HepG2 (cell line): ENCODE results near the gene TBC1D16. TPM values are rescaled to one million over a fixed set of nuclear protein-coding genes. Genes with fewer than 3 reads are reported as not detected.

Source experiments
- ATAC-seq: fragments of 200-7000 bp; cut with Tn5 transposase; 3 replicates; pipeline ENCODE4 v1.9.1; 2020; ENCODE audit warnings: mild to moderate bottlenecking, moderate library complexity
- BruUV-seq: library from RNA; stranded (reverse); fragments of 400-500 nt; replicated peaks from 2 replicates; lab custom pipeline; 2021; lab: Mats Ljungman, UMichigan
- CTCF ChIA-PET: fragments of 300-600 bp; formaldehyde crosslinking; extraction: SDS; loops from one replicate; lab custom pipeline; 2021; ENCODE audit warnings: low total read pairs, inconsistent platforms, low intra/inter-chr PET ratio; lab: Yijun Ruan, JAX
- POLR2A ChIA-PET: fragments of 350-600 bp; sonication (Branson Sonifier 250); formaldehyde crosslinking; loops from one replicate; lab custom pipeline; 2020; ENCODE audit warnings: antibody characterized with exemption, inconsistent platforms; lab: Yijun Ruan, JAX
- DNase-seq: peaks from one replicate; pipeline ENCODE4 v3.0.0-alpha.2; 2015; ENCODE audit warnings: low spot score
- FAIRE-seq: peaks from 3 replicates; lab custom pipeline; 2011; peaks lifted over from hg19 to GRCh38; lab: Jason Lieb, UNC
- H2AFZ ChIP-seq: one replicate; pipeline ENCODE4 v1.6.1; 2011; ENCODE audit warnings: low read length, inconsistent platforms
- H3K27ac ChIP-seq: fragments of 300-600 bp; 3 replicates; pipeline ENCODE4 v1.8.0; 2011; ENCODE audit warnings: mixed run types, mild to moderate bottlenecking, mixed read lengths, low read length, inconsistent platforms; ENCODE audit not compliant: insufficient read depth; ENCODE audit errors: extremely low read length
- H3K27me3 ChIP-seq, 2 experiments: fragments of 200-600 bp in 1 of 2; 2 replicates in 1 of 2; 3 replicates in 1 of 2; pipeline versions ENCODE4 v1.6.0 to v1.8.0; 2011; ENCODE audit warnings: low read length in 2 of 2, mild to moderate bottlenecking in 2 of 2, moderate library complexity in 2 of 2, inconsistent platforms in 1 of 2; ENCODE audit not compliant: insufficient read depth in 2 of 2, control insufficient read depth in 1 of 2
- H3K36me3 ChIP-seq, 2 experiments: fragments of 200-600 bp in 1 of 2; replicated peaks in 1 of 2; 2 replicates in 1 of 2; 3 replicates in 1 of 2; pipeline versions ENCODE4 v1.5.1 to v1.8.0; 2011; ENCODE audit warnings: low read length in 2 of 2, inconsistent platforms in 1 of 2; ENCODE audit not compliant: insufficient read depth in 2 of 2, control insufficient read depth in 1 of 2
- H3K4me1 ChIP-seq: 2 replicates; pipeline ENCODE4 v1.5.1; 2012; ENCODE audit warnings: low read length, inconsistent platforms; ENCODE audit not compliant: insufficient read depth
- H3K4me2 ChIP-seq: 2 replicates; pipeline ENCODE4 v1.6.0; 2011; ENCODE audit warnings: low read depth, low read length, inconsistent platforms
- H3K4me3 ChIP-seq, 3 experiments: fragments of 200-600 bp in 1 of 3; sonication (generic), shearing (Covaris generic) in 1 of 3; replicated peaks in 1 of 3; 2 replicates each; pipeline ENCODE4 v1.5.1; 2011 to 2016; ENCODE audit warnings: low read length in 3 of 3, inconsistent platforms in 2 of 3, low read depth in 2 of 3, mild to moderate bottlenecking in 2 of 3, control low read depth in 1 of 3, mixed read lengths in 1 of 3; ENCODE audit not compliant: insufficient read depth in 1 of 3
- H3K79me2 ChIP-seq: one replicate; pipeline ENCODE4 v1.6.1; 2011; ENCODE audit warnings: low read length, inconsistent platforms; ENCODE audit not compliant: insufficient read depth
- H3K9ac ChIP-seq: 2 replicates; pipeline ENCODE4 v1.6.0; 2011; ENCODE audit warnings: mild to moderate bottlenecking, low read depth, low read length, inconsistent platforms; ENCODE audit not compliant: insufficient read depth
- H3K9me3 ChIP-seq: 2 replicates; pipeline ENCODE4 v1.5.1; 2012; ENCODE audit warnings: mild to moderate bottlenecking, low read length
- H4K20me1 ChIP-seq: 2 replicates; pipeline ENCODE4 v1.6.0; 2011; ENCODE audit warnings: inconsistent platforms, mild to moderate bottlenecking, low read length, moderate library complexity; ENCODE audit not compliant: insufficient read depth
- ATRX ChIP-seq: sonication (generic); formaldehyde crosslinking; IDR thresholded peaks from 2 replicates; pipeline ENCODE4 v1.4.0; 2020; ENCODE audit warnings: missing genetic modification reagents, borderline replicate concordance
- BHLHE40 ChIP-seq: IDR thresholded peaks from 2 replicates; pipeline ENCODE4 v1.6.1; 2011; ENCODE audit warnings: low read length, improper control_type of control experiment
- EP300 ChIP-seq, 3 experiments: sonication (generic) in 1 of 3; formaldehyde crosslinking in 1 of 3; IDR thresholded peaks; 2 replicates each; pipeline versions ENCODE4 v1.5.1 to v1.6.1; 2011 to 2020; ENCODE audit warnings: low read depth in 2 of 3, low read length in 2 of 3, borderline replicate concordance in 1 of 3, improper control_type of control experiment in 1 of 3, mild to moderate bottlenecking in 1 of 3, missing genetic modification reagents in 1 of 3, moderate library complexity in 1 of 3
- KMT2B ChIP-seq: IDR thresholded peaks from 2 replicates; pipeline ENCODE4 v1.6.1; 2016; ENCODE audit warnings: missing genetic modification reagents, missing compliant biosample characterization
- PHF5A ChIP-seq: IDR thresholded peaks from one replicate; pipeline ENCODE4 v1.6.1; 2018; ENCODE audit warnings: low read depth, missing genetic modification reagents; ENCODE audit not compliant: unreplicated experiment
- POLR2AphosphoS5 ChIP-seq: IDR thresholded peaks from 2 replicates; pipeline ENCODE4 v1.6.1; 2012; ENCODE audit warnings: low read depth, low read length
- SAP130 ChIP-seq: IDR thresholded peaks from 2 replicates; pipeline ENCODE4 v1.6.1; 2016; ENCODE audit warnings: low read depth
- SMAD1 ChIP-seq: sonication (generic); formaldehyde crosslinking; IDR thresholded peaks from 2 replicates; pipeline ENCODE4 v1.4.0; 2020; ENCODE audit warnings: missing genetic modification reagents, low read depth, mild to moderate bottlenecking, borderline replicate concordance
- TBX3 ChIP-seq: fragments of 450-650 bp; IDR thresholded peaks from 2 replicates; pipeline ENCODE4 v1.6.1; 2017; ENCODE audit warnings: antibody characterized with exemption, mild to moderate bottlenecking, inconsistent platforms, borderline replicate concordance
- ZBTB8A ChIP-seq: sonication (generic); formaldehyde crosslinking; IDR thresholded peaks from 2 replicates; pipeline ENCODE4 v1.4.0; 2020; ENCODE audit warnings: mild to moderate bottlenecking, low read depth, missing genetic modification reagents, borderline replicate concordance
- ZMAT3 ChIP-seq: sonication (generic); formaldehyde crosslinking; conservative IDR thresholded peaks from 2 replicates; pipeline ENCODE4 v1.7.0; 2021; ENCODE audit warnings: missing genetic modification reagents
- ZNF232 ChIP-seq: sonication (generic); formaldehyde crosslinking; IDR thresholded peaks from 2 replicates; pipeline ENCODE4 v1.4.0; 2020; ENCODE audit warnings: missing genetic modification reagents, borderline replicate concordance
- ZNF274 ChIP-seq: sonication (generic); formaldehyde crosslinking; IDR thresholded peaks from 2 replicates; pipeline ENCODE4 v1.5.1; 2020; ENCODE audit warnings: mild to moderate bottlenecking, missing genetic modification reagents
- ZNF446 ChIP-seq: sonication (generic); formaldehyde crosslinking; IDR thresholded peaks from 2 replicates; pipeline ENCODE4 v1.5.0; 2020; ENCODE audit warnings: mild to moderate bottlenecking, missing genetic modification reagents
- ZNF496 ChIP-seq: sonication (generic); formaldehyde crosslinking; IDR thresholded peaks from 2 replicates; pipeline ENCODE4 v1.8.1; 2023; ENCODE audit warnings: mild to moderate bottlenecking, moderate library complexity, missing genetic modification reagents; ENCODE audit not compliant: insufficient replicate concordance
- ZNF850 ChIP-seq: sonication (generic); formaldehyde crosslinking; conservative IDR thresholded peaks from 2 replicates; pipeline ENCODE4 v1.9.0; 2021; ENCODE audit warnings: mild to moderate bottlenecking, missing genetic modification reagents
- WGBS: methylation state at CpG from one replicate; pipeline ENCODE4 v1.1.6; 2017; ENCODE audit warnings: low lambda C conversion rate; 5-methylcytosine and 5-hydroxymethylcytosine counted together
- in situ Hi-C: cut with HindIII; loops from 2 replicates; pipeline ENCODE4 v1.10.0; 2017; ENCODE audit warnings: low pct_unique_long_range_greater_than_20kb; ENCODE audit not compliant: extremely low pct_ligation_motif_present
- intact Hi-C: fragments of 100-400 bp; cut with micrococcal nuclease; formaldehyde crosslinking; loops from one replicate; pipeline ENCODE4 v1.10.0; 2022; ENCODE audit not compliant: unreplicated experiment
- polyA plus RNA-seq, 8 experiments: library from polyadenylated mRNA; depleted of rRNA in 3 of 8; stranded (reverse) in 7 of 8; unstranded in 1 of 8; fragments of >200 nt; fragmentation: Illumina TruSeq in 4 of 8; extraction: Trizol in 4 of 8; gene quantifications; 2 replicates each; pipeline versions ENCODE4 v1.2.1 to v1.2.3, GENCODE V29; 2011 to 2016; ENCODE audit warnings: low read depth in 4 of 8, missing spikeins in 1 of 8, mixed read lengths in 1 of 8; ENCODE audit not compliant: insufficient read depth in 1 of 8
- total RNA-seq, 5 experiments: library from RNA; depleted of rRNA; stranded (reverse); fragments of >200 nt; fragmentation: Illumina TruSeq; extraction: Trizol; gene quantifications; 2 replicates each; pipeline ENCODE4 v1.2.3, GENCODE V29; 2016; ENCODE audit warnings: low read depth in 1 of 5
- TF ChIP-seq, protein P1 (sequence below): sonication (generic); formaldehyde crosslinking; IDR thresholded peaks from 2 replicates; pipeline ENCODE4 v1.4.0; 2020; ENCODE audit warnings: missing genetic modification reagents, mild to moderate bottlenecking, borderline replicate concordance

Gene TBC1D16
- total and polyA plus RNA-seq, 2 of the 13 experiments (the other 11 are each of a cell fraction or from before 2014, with no cell fraction given): 14.9 to 24.9 TPM

DNA sequence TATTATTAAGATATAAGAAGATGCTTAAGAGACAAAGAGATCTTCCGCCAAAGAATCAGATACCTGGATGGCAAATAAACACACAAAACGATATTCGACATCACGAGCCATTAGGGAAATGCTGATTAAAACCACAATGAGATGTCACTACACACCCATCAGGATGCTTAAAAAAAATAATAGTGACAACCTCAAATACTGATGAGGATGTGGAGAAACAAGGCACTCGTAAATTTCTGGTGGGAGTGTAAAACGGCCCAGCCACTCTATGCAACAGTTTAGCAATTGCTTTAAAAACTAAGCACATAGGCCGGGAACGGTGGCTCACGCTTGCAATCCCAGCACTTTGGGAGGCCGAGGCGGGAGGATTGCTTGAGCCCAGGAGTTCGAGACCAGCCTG lies 39.4 kb downstream of the TBC1D16 start:
- Histone ChIP-seq H3K9me3 (no peaks in the 10 kb centered on the region), H3K27me3 (no peaks in the 10 kb centered on the region)
- no TSS peak for BruUV-seq
- in situ Hi-C loops: no loop called here
- no peak for FAIRE-seq
- WGBS: 96% methylated on average over 12 of the region's 12 CpGs
- TF ChIP-seq ZNF274 (CRISPR knock-in tag) (no peak), ZBTB8A (CRISPR knock-in tag) (no peak)
- TF ChIP-seq, all 625 proteins: peak for 0
- no peak overlapping the region for H3K4me2 ChIP-seq
- no peak overlapping the region for H3K4me3 ChIP-seq
- DNase-seq: no peak
- ChIA-PET CTCF (no interaction called here), POLR2A (no interaction called here)
- H3K79me2 ChIP-seq: no peaks in the 10 kb centered on the region
- peaks cover 63% of the 10 kb centered on the region for H3K4me1 ChIP-seq
- H3K36me3 ChIP-seq: no peaks in the 10 kb centered on the region; a peak in 1 of 5 replicates
- intact Hi-C loops: no loop called here
- H4K20me1 ChIP-seq: no peaks in the 10 kb centered on the region
- no peak for ATAC-seq
- no peak overlapping the region for H2AFZ ChIP-seq
- no peak overlapping the region for H3K27ac ChIP-seq
- H3K9ac ChIP-seq: no peak overlapping the region

GRCh38 chr17:79995696-79996095 lies 40.0 kb downstream of the TBC1D16 start:
- ChIA-PET POLR2A (interaction anchor here (3.1 to 10.9 kb wide), 2 partner anchors 28 to 153 kb away, joined by 27 to 333 read pairs; partner anchors contain the start of gene CBX4), CTCF (no interaction called here)
- in situ Hi-C loops: no loop called here
- H3K4me1 ChIP-seq: peaks cover 69% of the 10 kb centered on the region
- no peaks in the 10 kb centered on the region for H3K36me3 ChIP-seq
- ATAC-seq: no peak
- H3K9me3 ChIP-seq: no peaks in the 10 kb centered on the region
- no peaks in the 10 kb centered on the region for H4K20me1 ChIP-seq
- 97% methylated on average over 8 of the region's 8 CpGs for WGBS
- H3K27ac ChIP-seq: no peak overlapping the region
- BruUV-seq: no TSS peak
- no peaks in the 10 kb centered on the region for H3K27me3 ChIP-seq
- intact Hi-C loops: no loop called here
- H3K4me3 ChIP-seq: no peak overlapping the region
- no peak for DNase-seq
- H3K79me2 ChIP-seq: peaks cover 2% of the 10 kb centered on the region
- no peak for FAIRE-seq
- H3K9ac ChIP-seq: no peak overlapping the region
- H2AFZ ChIP-seq: no peak overlapping the region
- no peak overlapping the region for H3K4me2 ChIP-seq
- TF ChIP-seq ZMAT3 (CRISPR knock-in tag) (no peak), TBX3 (no peak), KMT2B (CRISPR knock-in tag) (no peak), ZNF232 (CRISPR knock-in tag) (no peak), BHLHE40 (no peak), PHF5A (no peak), EP300 (IDR thresholded peaks at IDR 0.05; ENCODE audit: low read depth in 2 of 2, low read length in 2 of 2) (no peak), EP300 (CRISPR knock-in tag; IDR thresholded peaks at IDR 0.05; ENCODE audit: borderline replicate concordance) (no peak), SAP130 (CRISPR knock-in tag) (no peak), ZNF446 (CRISPR knock-in tag) (no peak), ZNF496 (no peak), SMAD1 (CRISPR knock-in tag) (no peak), ATRX (CRISPR knock-in tag) (no peak), ZNF850 (CRISPR knock-in tag) (no peak), POLR2AphosphoS5 (no peak)
- TF ChIP-seq, protein P1, sequence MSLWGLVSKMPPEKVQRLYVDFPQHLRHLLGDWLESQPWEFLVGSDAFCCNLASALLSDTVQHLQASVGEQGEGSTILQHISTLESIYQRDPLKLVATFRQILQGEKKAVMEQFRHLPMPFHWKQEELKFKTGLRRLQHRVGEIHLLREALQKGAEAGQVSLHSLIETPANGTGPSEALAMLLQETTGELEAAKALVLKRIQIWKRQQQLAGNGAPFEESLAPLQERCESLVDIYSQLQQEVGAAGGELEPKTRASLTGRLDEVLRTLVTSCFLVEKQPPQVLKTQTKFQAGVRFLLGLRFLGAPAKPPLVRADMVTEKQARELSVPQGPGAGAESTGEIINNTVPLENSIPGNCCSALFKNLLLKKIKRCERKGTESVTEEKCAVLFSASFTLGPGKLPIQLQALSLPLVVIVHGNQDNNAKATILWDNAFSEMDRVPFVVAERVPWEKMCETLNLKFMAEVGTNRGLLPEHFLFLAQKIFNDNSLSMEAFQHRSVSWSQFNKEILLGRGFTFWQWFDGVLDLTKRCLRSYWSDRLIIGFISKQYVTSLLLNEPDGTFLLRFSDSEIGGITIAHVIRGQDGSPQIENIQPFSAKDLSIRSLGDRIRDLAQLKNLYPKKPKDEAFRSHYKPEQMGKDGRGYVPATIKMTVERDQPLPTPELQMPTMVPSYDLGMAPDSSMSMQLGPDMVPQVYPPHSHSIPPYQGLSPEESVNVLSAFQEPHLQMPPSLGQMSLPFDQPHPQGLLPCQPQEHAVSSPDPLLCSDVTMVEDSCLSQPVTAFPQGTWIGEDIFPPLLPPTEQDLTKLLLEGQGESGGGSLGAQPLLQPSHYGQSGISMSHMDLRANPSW: no peak
